Measurements from ENCODE around the gene MAPK9. TPM values are rescaled to one million over a fixed set of nuclear protein-coding genes. Genes with fewer than 3 reads are reported as not detected.

MAPK9 gene
- total RNA-seq, 1 experiment from 2014 or later = 65.4 TPM

- Mint-ChIP-seq H3K27ac (ENCODE audit: unreplicated experiment) (no peak overlapping the region), H3K9me3 (ENCODE audit: low read depth, unreplicated experiment) (peaks cover 25% of the 10 kb centered on the region)
These were observed 50.3 kb downstream of the MAPK9 start for GRCh38 chr5:180241600-180241999.

GRCh38 chr5:180238631-180239030 is 53.3 kb downstream of the MAPK9 start:
- peaks cover 41% of the 10 kb centered on the region for H3K36me3 Mint-ChIP-seq (ENCODE audit: insufficient read depth, unreplicated experiment)
- DNase-seq = no peak
- no peak overlapping the region for H3K27ac Mint-ChIP-seq (ENCODE audit: unreplicated experiment)
- no peaks in the 10 kb centered on the region for H3K27me3 Mint-ChIP-seq (ENCODE audit: unreplicated experiment)
- no peak for TF ChIP-seq CTCF (IDR thresholded peaks at IDR 0.05; ENCODE audit: unreplicated experiment)
- no peak overlapping the region for H3K4me3 Mint-ChIP-seq (ENCODE audit: low read depth, unreplicated experiment)
- intact Hi-C loops (cut with micrococcal nuclease; ENCODE audit: unreplicated experiment) = no loop called here
- CTCF ChIA-PET = no interaction called here
- H3K4me1 Mint-ChIP-seq (ENCODE audit: low read depth, unreplicated experiment) = no peaks in the 10 kb centered on the region
- no TSS peak for BruUV-seq (replicated peaks)
- peaks cover 11% of the 10 kb centered on the region for H3K9me3 Mint-ChIP-seq (ENCODE audit: low read depth, unreplicated experiment)

More at GRCh38 chr5:180241600-180241999, 50.3 kb downstream of the MAPK9 start:
- H3K4me1 Mint-ChIP-seq (ENCODE audit: low read depth, unreplicated experiment) = no peaks in the 10 kb centered on the region
- no peaks in the 10 kb centered on the region for H3K27me3 Mint-ChIP-seq (ENCODE audit: unreplicated experiment)
- peaks cover 55% of the 10 kb centered on the region for H3K36me3 Mint-ChIP-seq (ENCODE audit: insufficient read depth, unreplicated experiment)
- DNase-seq = no peak
- intact Hi-C loops (cut with micrococcal nuclease; ENCODE audit: unreplicated experiment) = no loop called here
- no peak overlapping the region for H3K4me3 Mint-ChIP-seq (ENCODE audit: low read depth, unreplicated experiment)
- no peak for TF ChIP-seq CTCF (IDR thresholded peaks at IDR 0.05; ENCODE audit: unreplicated experiment)
- BruUV-seq (replicated peaks) = no TSS peak
- CTCF ChIA-PET = no interaction called here

DNA sequence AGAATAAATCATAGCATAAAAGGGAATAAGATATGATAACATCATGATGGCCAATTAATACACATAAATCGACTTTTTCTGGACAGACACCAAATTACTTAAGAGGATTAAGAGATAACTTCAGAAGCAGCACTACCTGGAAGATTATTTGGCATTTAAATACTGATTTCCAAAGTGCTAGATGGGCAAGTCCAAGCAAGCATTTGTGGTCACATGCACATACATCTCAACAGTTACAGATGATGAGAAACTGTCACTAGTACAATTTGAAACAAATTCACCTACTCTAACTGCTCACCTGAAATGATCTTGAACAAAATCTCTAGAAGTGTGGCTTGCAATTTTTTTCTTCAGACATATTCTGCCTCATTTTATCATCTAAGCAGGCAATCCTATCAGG is 56.0 kb downstream of the MAPK9 start:
- CTCF ChIA-PET = no interaction called here
- TF ChIP-seq CTCF (IDR thresholded peaks at IDR 0.05; ENCODE audit: unreplicated experiment) = no peak
- Mint-ChIP-seq H3K27me3 (ENCODE audit: unreplicated experiment) (no peaks in the 10 kb centered on the region), H3K4me3 (ENCODE audit: low read depth, unreplicated experiment) (no peak overlapping the region), H3K9me3 (ENCODE audit: low read depth, unreplicated experiment) (peaks cover 11% of the 10 kb centered on the region), H3K4me1 (ENCODE audit: low read depth, unreplicated experiment) (no peaks in the 10 kb centered on the region), H3K36me3 (ENCODE audit: insufficient read depth, unreplicated experiment) (peaks cover 34% of the 10 kb centered on the region), H3K27ac (ENCODE audit: unreplicated experiment) (no peak overlapping the region)
- no TSS peak for BruUV-seq (replicated peaks)
- DNase-seq = no peak
- intact Hi-C loops (cut with micrococcal nuclease; ENCODE audit: unreplicated experiment) = no loop called here

- no peak overlapping the region for H3K27ac Mint-ChIP-seq (ENCODE audit: unreplicated experiment)
- H3K4me3 Mint-ChIP-seq (ENCODE audit: low read depth, unreplicated experiment) = no peak overlapping the region
- intact Hi-C loops (cut with micrococcal nuclease; ENCODE audit: unreplicated experiment) = no loop called here
- no TSS peak for BruUV-seq (replicated peaks)
- peaks cover 29% of the 10 kb centered on the region for H3K36me3 Mint-ChIP-seq (ENCODE audit: insufficient read depth, unreplicated experiment)
- no peak for DNase-seq
- peaks cover 9% of the 10 kb centered on the region for H3K9me3 Mint-ChIP-seq (ENCODE audit: low read depth, unreplicated experiment)
- H3K4me1 Mint-ChIP-seq (ENCODE audit: low read depth, unreplicated experiment) = no peaks in the 10 kb centered on the region
- TF ChIP-seq CTCF (IDR thresholded peaks at IDR 0.05; ENCODE audit: unreplicated experiment) = no peak
- H3K27me3 Mint-ChIP-seq (ENCODE audit: unreplicated experiment) = no peaks in the 10 kb centered on the region
- CTCF ChIA-PET = no interaction called here
These were observed 56.8 kb downstream of the MAPK9 start for GRCh38 chr5:180235077-180235476.
